HG03432 (cell line): ENCODE data around the gene ADCK1.
"Not testable (repeated sequence)": the region's sequence is repeated elsewhere in the genome, so short reads cannot be mapped to it uniquely, and the experiment has no call there.

ENCODE experiments used
- ATAC-seq: cut with Tn5 transposase; IDR thresholded peaks from one replicate; pipeline ENCODE4 v1.9.1; 2021; ENCODE audit warnings: mild to moderate bottlenecking, moderate library complexity; ENCODE audit not compliant: unreplicated experiment

Gene ADCK1

GRCh38 chr14:77892890-77893484 is 93.1 kb downstream of the ADCK1 start:
- no peak for ATAC-seq

DNA sequence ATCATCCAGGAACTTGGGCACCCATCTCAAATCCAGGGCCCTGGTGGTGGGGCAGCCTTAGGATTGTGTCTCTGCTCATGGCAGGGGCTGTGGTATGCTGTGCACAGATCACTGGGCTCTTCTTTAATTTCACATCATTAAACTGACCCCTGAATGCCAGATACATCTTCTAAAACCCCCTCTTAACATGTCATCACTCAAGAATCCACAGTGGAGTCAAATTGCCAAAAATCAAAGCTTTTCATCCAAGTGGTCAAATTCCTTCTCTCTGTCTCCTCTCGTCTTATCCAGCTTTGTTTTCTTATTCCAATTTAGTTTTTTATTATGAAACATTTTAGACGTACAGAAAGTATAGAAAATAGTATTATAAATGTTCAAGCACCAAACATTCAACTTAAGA is 97.5 kb downstream of the ADCK1 start:
- ATAC-seq, result no peak

GRCh38 chr14:77902811-77903210 is 102.9 kb downstream of the ADCK1 start:
- no peak for ATAC-seq

GRCh38 chr14:77903221-77903620 is 103.3 kb downstream of the ADCK1 start:
- no peak for ATAC-seq

DNA sequence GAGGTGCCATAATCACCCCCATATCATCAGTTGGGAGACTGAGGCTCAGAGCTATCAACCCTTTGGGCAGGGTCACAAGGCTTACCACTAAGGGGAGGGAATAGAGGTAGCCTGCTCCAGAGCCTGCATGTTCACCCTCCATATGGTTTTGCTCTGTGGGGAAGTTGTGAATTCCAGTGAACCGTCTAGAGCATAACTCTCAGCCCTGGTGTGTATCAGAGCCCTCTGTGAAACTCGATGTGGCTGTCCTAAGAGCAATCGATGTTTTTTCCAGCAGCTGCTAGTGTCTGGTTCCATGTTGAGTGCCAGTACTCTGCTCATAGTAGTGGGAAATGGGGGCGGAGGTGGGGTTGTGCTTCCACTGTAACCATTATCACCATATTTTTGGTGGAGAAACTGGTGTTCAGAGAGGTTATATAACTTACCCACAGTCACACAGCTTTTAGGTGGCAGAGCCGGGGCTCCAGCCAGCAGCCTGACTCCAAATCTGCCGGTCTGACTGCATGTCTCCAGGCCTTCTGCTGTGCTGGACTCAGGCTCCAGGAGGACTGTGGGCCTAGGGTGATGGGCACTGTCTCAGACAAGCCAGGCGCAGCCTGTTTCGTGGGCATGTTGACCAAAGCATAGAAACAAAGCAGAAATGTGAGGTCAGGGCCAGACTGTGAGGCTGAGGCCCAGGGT is 104.2 kb downstream of the ADCK1 start:
- no peak for ATAC-seq

DNA sequence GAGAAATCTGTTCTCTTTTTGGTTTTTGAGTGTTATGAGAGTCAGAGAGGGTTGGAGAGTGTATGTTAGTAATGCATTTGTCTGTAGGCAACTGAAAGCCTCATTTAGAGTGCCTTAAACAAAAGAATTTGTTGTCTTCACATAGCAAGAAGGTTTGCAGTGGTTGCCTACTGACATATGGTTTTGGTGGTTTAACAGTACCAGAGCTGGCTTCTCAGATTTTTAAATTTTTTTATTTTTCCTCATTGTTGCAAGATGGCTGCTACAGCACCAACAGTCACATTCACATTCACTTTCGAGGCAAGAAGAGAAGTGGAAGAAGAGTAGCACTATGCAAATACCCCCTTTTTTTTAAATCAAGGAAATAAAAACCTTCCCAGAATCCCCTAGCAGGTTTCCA is 106.5 kb downstream of the ADCK1 start:
- no peak for ATAC-seq

GRCh38 chr14:77908847-77909246 is 108.9 kb downstream of the ADCK1 start:
- no peak for ATAC-seq

DNA sequence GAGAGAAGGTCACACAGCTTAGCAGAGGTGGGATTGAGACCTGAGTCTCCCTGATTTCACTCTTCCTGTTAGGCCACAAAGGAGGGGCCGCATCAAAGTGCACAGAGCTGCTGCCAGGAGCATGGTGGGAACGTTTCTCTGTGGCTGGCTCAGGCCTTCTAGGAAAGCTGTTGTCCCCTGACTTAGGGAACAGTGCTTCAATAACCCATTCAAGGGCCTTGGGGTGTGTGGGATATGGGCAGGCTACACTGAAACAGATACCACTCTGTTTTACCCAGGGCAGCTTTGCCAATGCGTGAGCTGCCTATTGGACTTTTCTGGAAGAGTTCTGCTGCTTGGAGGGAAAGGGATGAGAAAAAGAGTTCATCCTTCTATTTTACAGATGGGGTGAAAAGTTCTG is 110.0 kb downstream of the ADCK1 start:
- ATAC-seq, result no peak

DNA sequence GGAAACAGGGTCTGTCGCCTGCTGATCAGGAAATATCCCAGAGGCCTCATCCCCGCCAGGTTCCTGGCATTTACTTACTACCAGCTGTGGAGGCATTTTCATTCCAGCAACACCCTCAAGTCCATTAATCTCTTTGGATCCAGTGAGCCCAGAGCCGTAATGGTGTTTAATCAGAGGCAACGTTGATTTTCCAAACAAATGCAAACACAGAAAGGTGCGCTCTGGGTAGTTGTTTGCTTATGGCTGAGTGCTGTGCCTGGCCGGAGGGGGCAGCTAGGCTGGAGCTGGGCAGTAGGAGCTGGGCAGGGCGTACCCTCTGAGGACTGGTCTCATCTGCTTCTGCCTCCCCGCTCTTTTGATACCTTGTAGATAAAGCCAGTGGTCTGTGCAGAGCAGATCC is 110.6 kb downstream of the ADCK1 start:
- no peak for ATAC-seq

- no peak for ATAC-seq
These were observed 111.4 kb downstream of the ADCK1 start for GRCh38 chr14:77911356-77911755.

DNA sequence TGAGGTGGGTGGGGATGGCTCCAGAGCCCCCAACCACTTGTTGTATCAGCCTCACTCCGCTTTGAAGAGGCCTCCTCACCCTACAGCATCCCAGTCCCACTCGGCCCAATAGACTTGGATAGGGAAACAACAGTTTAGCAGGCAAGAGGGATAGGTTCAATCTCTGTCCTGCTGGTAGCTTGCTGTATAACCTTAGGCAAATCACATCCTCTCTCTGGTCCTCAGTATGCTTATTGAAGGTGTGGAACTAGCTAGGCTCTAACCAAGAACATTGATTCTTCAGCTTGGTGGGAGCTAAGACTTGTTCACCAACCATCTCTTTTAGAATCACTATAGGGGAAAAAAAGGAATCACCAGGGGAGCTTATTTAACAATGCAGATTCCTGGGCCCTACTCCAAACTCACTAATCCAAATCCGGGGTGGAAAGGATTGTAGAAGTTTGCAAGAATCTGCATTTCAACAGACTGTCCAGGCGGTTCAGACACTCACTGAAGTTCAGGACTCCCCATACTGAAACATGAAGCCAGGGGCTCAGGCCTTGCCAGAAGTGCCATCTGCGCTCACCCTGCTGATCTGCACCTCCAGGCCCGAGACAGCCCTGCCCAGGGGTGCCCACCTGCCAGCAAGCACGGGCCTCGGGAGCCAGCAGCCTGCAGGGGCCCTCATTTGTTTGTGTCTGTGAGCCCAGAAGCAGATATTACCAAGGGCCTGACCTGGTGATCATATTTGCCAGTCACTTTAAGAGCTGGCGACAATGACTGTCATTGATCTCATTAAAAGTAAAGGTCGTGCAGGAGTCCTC is 113.0 kb downstream of the ADCK1 start:
- no peak for ATAC-seq

GRCh38 chr14:77914073-77914721 is 114.3 kb downstream of the ADCK1 start:
- no peak for ATAC-seq

GRCh38 chr14:77915390-77915789 is 115.5 kb downstream of the ADCK1 start:
- ATAC-seq, result not testable (repeated sequence)

DNA sequence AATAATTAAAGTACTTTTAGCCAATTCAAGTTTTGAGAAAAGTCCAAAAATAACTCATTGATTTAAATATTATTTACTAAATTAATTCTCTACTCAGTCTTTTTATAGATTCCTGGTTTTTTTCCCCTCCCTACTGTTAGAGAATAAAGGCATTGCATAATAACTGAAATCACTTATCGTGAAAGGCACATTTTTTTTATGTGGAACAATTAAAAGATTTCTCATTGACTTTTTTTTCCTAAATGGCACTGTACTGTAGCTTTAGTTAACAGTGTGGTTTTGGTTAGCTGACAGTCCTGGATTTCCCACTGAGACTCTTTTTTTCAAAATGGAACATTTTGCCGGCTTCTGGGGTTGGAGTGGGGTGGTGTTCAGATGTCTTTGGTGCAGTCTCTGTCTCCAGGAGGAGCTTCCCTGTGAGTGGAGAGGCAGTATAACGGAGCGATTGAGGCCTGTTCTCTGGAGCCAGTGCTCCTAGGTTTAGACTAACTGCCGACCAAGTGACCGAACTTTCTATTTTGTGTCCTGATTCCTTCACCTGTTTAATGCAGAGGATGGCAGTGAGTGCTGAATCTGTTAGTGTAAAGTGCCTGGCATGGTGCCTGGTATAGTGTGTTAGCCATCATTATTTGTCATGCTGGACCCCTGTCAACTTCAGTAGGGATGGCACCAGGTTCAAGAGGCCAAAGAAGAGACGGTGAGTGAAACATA is 117.7 kb downstream of the ADCK1 start:
- no peak for ATAC-seq

DNA sequence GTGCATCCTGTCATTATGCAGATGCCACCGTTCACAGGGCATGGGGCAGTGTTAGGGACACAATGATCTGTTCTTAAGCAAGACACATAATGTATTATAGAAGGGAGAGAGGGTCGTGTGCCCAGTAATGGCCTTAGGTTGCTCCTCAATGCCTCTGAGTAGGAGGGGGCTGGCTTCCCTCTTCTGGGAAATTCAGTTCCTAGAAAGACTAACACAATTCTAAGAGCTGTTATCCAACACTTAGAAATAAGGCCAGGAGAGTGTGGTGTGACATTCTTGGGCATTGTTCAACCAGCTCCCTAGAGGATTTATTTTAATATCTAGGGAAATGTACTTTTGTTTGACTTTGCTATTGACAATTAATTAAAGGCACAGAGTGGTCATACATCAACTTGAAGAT is 118.5 kb downstream of the ADCK1 start:
- ATAC-seq, result no peak

DNA sequence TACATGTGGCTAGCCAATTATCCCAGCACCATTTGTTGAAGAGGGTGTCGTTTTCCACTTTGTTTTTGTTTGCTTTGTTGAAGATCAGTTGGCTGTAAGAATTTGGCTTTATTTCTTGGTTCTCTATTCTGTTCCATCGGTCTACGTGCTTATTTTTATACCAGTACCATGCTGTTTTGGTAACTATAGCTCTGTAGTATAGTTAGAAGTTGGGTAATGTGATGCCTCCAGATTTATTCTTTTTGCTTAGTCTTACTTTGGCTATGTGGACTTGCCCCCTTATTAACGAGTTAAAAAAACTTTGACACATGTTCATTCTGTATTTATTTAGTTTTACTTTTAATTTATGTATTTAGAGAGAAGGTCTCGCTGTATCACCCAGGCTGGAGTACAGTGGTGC is 120.4 kb downstream of the ADCK1 start:
- no peak for ATAC-seq

DNA sequence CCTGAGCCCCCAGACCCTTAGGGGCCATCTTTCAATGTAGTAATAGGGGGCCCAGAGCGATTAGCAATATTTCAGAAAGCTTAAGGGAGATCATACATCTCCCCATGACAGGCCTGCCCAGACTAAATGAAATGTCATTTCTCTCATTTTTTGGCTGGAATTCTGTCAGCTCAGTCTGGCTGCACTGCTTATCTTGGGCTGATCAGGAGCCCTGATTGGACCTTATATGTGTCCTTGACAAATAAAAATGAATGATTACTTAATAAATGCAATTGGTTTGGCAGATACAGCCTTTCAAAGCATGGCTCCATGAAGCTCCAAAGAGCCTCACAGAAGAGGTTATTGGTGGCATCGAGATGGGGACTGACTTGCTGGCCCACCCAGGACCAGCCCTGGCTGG is 121.9 kb downstream of the ADCK1 start:
- no peak for ATAC-seq

DNA sequence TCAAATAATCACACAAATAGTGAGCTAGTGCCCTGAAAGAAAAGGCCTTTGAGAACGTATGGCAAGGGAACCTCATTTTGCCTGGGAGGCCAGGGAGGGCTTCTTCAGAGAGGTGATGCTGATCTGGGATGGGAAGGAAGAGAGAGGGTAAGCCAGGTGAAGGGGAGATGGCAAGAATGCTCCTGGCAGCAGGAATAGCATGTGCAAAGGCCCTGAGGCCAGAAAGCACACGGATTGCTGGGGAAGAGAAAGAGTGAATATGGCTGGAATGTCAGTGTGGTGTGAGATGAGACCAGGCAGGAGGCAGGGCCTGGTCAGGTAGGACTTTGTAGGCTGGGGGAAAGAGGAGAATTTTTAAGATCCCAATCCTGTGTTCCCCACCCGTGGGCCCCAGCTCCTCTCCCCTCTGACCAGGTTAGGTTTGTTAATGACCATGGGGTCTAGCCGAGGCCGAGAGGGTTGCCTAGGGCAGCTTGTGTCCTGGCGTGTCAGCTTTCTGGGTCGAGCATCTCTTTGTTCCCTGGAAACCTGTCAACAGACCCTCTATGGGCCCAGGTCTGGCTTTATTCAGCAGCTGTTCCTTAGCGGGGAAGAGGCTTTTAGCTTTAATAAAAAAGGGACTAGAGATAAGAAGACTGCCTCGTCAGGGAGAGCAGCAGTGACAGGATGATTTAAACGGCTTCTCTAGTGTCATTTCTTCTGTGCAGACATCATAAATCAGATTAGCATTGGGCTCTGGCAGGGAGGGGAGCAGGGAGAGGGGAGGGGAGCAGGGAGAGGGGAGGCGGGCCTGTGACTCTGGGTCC is 123.4 kb downstream of the ADCK1 start:
- ATAC-seq, result no peak

GRCh38 chr14:77924141-77924948 is 124.4 kb downstream of the ADCK1 start:
- ATAC-seq, result no peak
